Keratinocyte (primary cell): Measurements from ENCODE around the gene C8G. TPM values are rescaled to one million over a fixed set of nuclear protein-coding genes. Genes with fewer than 3 reads are reported as not detected.
A peak's percentile ranks its signal among the peaks of the same experiment; 100 is the strongest.

Experiments used
- DNase-seq: peaks from one replicate; pipeline ENCODE4 v3.0.0-alpha.2; 2011; ENCODE audit warnings: low read depth, missing footprints, low spot score
- FAIRE-seq: peaks from 2 replicates; lab custom pipeline; 2011; peaks lifted over from hg19 to GRCh38; lab: Jason Lieb, UNC
- H2AFZ ChIP-seq: 2 replicates; pipeline ENCODE4 v1.6.0; 2012; ENCODE audit warnings: low read length, control low read depth, inconsistent platforms; ENCODE audit not compliant: control insufficient read depth
- H3K27ac ChIP-seq: 2 replicates; pipeline ENCODE4 v1.5.1; 2011; ENCODE audit warnings: low read length; ENCODE audit not compliant: control insufficient read depth, insufficient read depth
- H3K27me3 ChIP-seq: 3 replicates; pipeline ENCODE4 v1.6.0; 2011; ENCODE audit warnings: low read length; ENCODE audit not compliant: control insufficient read depth, insufficient read depth; ENCODE audit errors: extremely low read depth
- H3K36me3 ChIP-seq, 2 experiments: 2 replicates in 1 of 2; 3 replicates in 1 of 2; pipeline ENCODE4 v1.5.1; 2011; ENCODE audit warnings: low read length in 2 of 2, mild to moderate bottlenecking in 1 of 2; ENCODE audit not compliant: control insufficient read depth in 2 of 2, insufficient read depth in 2 of 2; ENCODE audit errors: extremely low read depth in 1 of 2
- H3K4me1 ChIP-seq: 3 replicates; pipeline ENCODE4 v1.5.1; 2011; ENCODE audit warnings: low read length; ENCODE audit not compliant: control insufficient read depth, insufficient read depth; ENCODE audit errors: extremely low read depth
- H3K4me2 ChIP-seq: 3 replicates; pipeline ENCODE4 v1.6.0; 2011; ENCODE audit warnings: low read depth, low read length; ENCODE audit not compliant: control insufficient read depth, insufficient read depth; ENCODE audit errors: extremely low read depth
- H3K4me3 ChIP-seq, 3 experiments: fragments of 200-600 bp in 1 of 3; sonication (generic) in 1 of 3; 2 replicates in 2 of 3; 3 replicates in 1 of 3; pipeline ENCODE4 v1.5.1; 2011 to 2016; ENCODE audit warnings: low read length in 3 of 3, mild to moderate bottlenecking in 3 of 3, control low read depth in 2 of 3, inconsistent platforms in 1 of 3, low read depth in 1 of 3, mixed read lengths in 1 of 3, mixed run types in 1 of 3, moderate library complexity in 1 of 3; ENCODE audit not compliant: control insufficient read depth in 2 of 3, insufficient read depth in 2 of 3; ENCODE audit errors: extremely low read depth in 1 of 3
- H3K79me2 ChIP-seq: 2 replicates; pipeline ENCODE4 v1.6.0; 2012; ENCODE audit warnings: low read length; ENCODE audit not compliant: control insufficient read depth, insufficient read depth
- H3K9ac ChIP-seq: 3 replicates; pipeline ENCODE4 v1.6.0; 2011; ENCODE audit warnings: low read length; ENCODE audit not compliant: control insufficient read depth, insufficient read depth; ENCODE audit errors: extremely low read depth
- H3K9me1 ChIP-seq: 3 replicates; pipeline ENCODE4 v1.6.0; 2011; ENCODE audit warnings: low read length; ENCODE audit not compliant: control insufficient read depth, insufficient read depth; ENCODE audit errors: extremely low read depth
- H3K9me3 ChIP-seq: 2 replicates; pipeline ENCODE4 v1.5.1; 2012; ENCODE audit warnings: low read depth, low read length; ENCODE audit not compliant: control insufficient read depth
- H4K20me1 ChIP-seq: 3 replicates; pipeline ENCODE4 v1.6.0; 2011; ENCODE audit warnings: low read length; ENCODE audit not compliant: control insufficient read depth, insufficient read depth; ENCODE audit errors: extremely low read depth
- EZH2 ChIP-seq: IDR thresholded peaks from one replicate; pipeline ENCODE4 v1.6.1; 2012; ENCODE audit warnings: inconsistent platforms, mild to moderate bottlenecking, low read length, moderate library complexity
- dilution Hi-C: fragments of 300-500 bp; cut with MboI; formaldehyde crosslinking; loops from one replicate; pipeline ENCODE4 v1.7.0; 2020; ENCODE audit warnings: low sequenced_read_pairs; ENCODE audit not compliant: extremely low pct_ligation_motif_present
- polyA plus RNA-seq, 5 experiments: library from polyadenylated mRNA; depleted of rRNA in 3 of 5; stranded (reverse) in 3 of 5; stranded (forward) in 1 of 5; unstranded in 1 of 5; fragments of >200 nt; gene quantifications; 1 replicate in 1 of 5; 2 replicates in 3 of 5; 3 replicates in 1 of 5; pipeline versions ENCODE4 v1.2.1 to v1.2.3, GENCODE V29; 2011 to 2012; ENCODE audit warnings: missing spikeins in 2 of 5, low read depth in 1 of 5, low replicate concordance in 1 of 5
- TF ChIP-seq, protein P1 (sequence below), 3 experiments: IDR thresholded peaks in 1 of 3; conservative IDR thresholded peaks in 1 of 3; optimal IDR thresholded peaks in 1 of 3; 2 replicates in 2 of 3; 3 replicates in 1 of 3; pipeline versions ENCODE3 to v1.5.1; 2011; ENCODE audit warnings: low read length in 3 of 3, mild to moderate bottlenecking in 3 of 3, moderate library complexity in 2 of 3, control low read depth in 1 of 3, inconsistent platforms in 1 of 3; ENCODE audit not compliant: insufficient read depth in 2 of 3; ENCODE audit errors: extremely low read depth in 1 of 3

The C8G gene
- polyA plus RNA-seq, 1 donor (not counting 4 experiments of a cell fraction or from before 2014, with no cell fraction given): 0.24 TPM

DNA sequence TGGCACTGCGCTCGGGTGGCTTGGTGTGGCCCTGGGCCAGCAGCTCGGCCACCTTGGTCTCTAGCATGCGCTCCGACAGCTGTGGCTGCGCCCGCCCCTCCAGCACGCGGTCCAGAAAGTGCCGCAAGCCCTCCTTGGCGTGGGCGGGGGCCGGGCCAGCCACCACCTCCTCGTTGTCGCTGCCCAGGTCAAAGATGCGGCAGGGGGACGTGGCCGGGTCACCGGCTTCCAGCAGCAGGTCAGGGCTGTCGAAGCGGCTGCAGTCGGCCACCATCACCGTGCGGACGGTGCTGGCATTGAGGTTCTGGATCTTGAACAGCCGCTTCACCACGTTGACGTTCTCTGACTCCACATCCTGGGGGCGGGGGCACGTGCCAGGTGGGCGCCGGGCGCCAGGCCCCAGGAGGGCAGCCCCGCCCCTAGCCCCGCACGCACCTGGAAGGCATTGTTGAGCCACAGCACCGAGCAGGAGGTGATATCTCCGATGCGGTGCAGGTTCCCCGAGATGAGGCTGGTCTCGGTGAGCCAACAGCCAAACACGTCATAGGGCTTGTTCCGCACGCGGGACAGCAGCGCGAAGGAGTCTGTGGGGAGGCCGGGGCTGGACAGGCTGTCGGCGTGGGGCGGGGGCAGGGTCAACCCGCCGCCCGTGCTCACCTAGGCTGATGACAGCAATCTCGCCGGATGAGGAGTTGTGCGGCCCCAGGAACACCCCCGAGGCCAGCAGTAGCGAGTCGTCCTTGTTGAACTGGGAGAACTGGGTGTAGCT, 2.7 kb upstream of the C8G start:
- DNase-seq (no peak), FAIRE-seq (no peak)
- Histone ChIP-seq H3K9ac (no peak overlapping the region), H3K4me1 (peaks cover 7% of the 10 kb centered on the region), H3K36me3 (peaks cover 18 to 27% of the 10 kb centered on the region in 2 experiments), H3K4me2 (no peak overlapping the region), H4K20me1 (no peaks in the 10 kb centered on the region), H3K4me3 (no peak overlapping the region), H3K9me3 (no peaks in the 10 kb centered on the region), H3K9me1 (no peaks in the 10 kb centered on the region), H3K79me2 (peaks cover 31% of the 10 kb centered on the region), H2AFZ (no peak overlapping the region), H3K27ac (no peak overlapping the region), H3K27me3 (no peaks in the 10 kb centered on the region)
- dilution Hi-C loops: loop anchor here (25.0 kb wide), 1 partner anchor 130 kb away; the partner anchor contains the start of gene RABL6
- no peak for TF ChIP-seq EZH2
- TF ChIP-seq, protein P1, sequence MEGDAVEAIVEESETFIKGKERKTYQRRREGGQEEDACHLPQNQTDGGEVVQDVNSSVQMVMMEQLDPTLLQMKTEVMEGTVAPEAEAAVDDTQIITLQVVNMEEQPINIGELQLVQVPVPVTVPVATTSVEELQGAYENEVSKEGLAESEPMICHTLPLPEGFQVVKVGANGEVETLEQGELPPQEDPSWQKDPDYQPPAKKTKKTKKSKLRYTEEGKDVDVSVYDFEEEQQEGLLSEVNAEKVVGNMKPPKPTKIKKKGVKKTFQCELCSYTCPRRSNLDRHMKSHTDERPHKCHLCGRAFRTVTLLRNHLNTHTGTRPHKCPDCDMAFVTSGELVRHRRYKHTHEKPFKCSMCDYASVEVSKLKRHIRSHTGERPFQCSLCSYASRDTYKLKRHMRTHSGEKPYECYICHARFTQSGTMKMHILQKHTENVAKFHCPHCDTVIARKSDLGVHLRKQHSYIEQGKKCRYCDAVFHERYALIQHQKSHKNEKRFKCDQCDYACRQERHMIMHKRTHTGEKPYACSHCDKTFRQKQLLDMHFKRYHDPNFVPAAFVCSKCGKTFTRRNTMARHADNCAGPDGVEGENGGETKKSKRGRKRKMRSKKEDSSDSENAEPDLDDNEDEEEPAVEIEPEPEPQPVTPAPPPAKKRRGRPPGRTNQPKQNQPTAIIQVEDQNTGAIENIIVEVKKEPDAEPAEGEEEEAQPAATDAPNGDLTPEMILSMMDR (optimal IDR thresholded peaks at IDR 0.05 in 1 of 3, IDR thresholded peaks at IDR 0.05 in 1 of 3, conservative IDR thresholded peaks at IDR 0.05 in 1 of 3; ENCODE audit: extremely low read depth in 1 of 3, insufficient read depth in 2 of 3, low read length in 3 of 3): no peak

DNA sequence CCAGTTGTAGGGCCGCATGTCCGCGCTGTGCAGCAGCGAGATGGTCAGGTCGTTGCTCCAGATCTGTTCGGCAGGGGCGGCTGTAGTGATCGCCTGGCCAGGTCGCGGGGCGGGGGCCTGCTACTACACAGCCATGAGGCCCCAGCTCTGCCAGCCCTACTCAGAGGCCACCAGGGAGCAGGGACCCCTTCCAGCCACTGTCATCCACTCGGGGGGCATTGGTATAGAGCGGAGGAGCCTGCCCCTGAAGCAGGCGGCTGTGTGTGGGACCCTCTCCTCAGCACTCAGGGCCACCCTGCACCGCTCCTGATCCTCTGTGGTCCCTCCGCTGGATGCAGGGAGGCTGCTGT, 2.2 kb upstream of the C8G start:
- Histone ChIP-seq H2AFZ (no peak overlapping the region), H3K79me2 (peaks cover 31% of the 10 kb centered on the region), H3K9me1 (no peaks in the 10 kb centered on the region), H3K9ac (no peak overlapping the region), H3K27ac (no peak overlapping the region), H3K36me3 (peaks cover 15 to 27% of the 10 kb centered on the region in 2 experiments), H4K20me1 (no peaks in the 10 kb centered on the region), H3K4me3 (peak overlapping the region in 2 of 3 experiments; percentile 73 to 87), H3K4me2 (peak overlapping the region; percentile 83), H3K9me3 (no peaks in the 10 kb centered on the region), H3K4me1 (peaks cover 8% of the 10 kb centered on the region), H3K27me3 (no peaks in the 10 kb centered on the region)
- FAIRE-seq: no peak
- dilution Hi-C loops: loop anchor here (25.0 kb wide), 1 partner anchor 131 kb away; the partner anchor contains the start of gene RABL6
- no peak for DNase-seq
- TF ChIP-seq, protein P1 (optimal IDR thresholded peaks at IDR 0.05 in 1 of 3, IDR thresholded peaks at IDR 0.05 in 1 of 3, conservative IDR thresholded peaks at IDR 0.05 in 1 of 3; ENCODE audit: extremely low read depth in 1 of 3, insufficient read depth in 2 of 3, low read length in 3 of 3): no peak
- TF ChIP-seq EZH2: no peak
